ENCODE data around the gene NHLRC1.

The NHLRC1 gene

DNA sequence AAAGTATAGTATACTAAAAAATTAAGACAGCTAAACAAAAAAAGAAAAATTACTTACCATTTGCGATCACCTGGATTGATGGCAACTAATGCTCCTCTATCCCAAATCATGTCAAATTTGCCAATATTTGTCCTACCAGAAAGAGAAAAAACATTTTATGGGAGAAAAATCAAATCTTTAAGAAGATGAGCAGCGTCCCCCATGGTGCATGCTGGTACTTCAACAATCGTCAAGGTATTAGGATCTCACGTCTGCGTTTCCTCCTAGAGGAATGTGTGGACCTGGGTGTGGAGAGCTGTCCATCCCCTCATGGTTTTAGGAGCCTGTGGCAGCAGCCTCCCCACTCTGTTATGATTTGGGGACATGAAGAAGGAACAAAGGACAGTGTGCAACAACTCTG lies 16.4 kb upstream of the NHLRC1 start:
- no peak for DNase-seq

DNA sequence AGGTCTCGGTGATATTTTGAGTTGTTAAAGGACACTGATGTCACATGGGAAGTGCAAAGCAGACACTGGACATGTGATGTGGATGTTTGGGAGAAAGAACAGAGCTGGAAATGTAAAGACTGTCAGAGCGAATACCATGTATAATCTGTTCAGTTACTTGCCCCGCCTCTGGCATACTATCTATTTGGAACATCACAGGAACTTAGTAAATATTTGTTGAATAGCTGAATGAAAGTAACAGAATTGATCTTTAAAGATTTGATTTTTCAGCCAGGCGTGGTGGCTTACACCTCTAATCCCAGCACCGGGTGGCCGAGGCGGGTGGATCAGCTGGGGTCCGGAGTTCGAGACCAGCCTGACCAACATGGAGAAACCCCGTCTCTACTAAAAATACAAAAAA lies 13.8 kb upstream of the NHLRC1 start:
- no peak for DNase-seq

DNA sequence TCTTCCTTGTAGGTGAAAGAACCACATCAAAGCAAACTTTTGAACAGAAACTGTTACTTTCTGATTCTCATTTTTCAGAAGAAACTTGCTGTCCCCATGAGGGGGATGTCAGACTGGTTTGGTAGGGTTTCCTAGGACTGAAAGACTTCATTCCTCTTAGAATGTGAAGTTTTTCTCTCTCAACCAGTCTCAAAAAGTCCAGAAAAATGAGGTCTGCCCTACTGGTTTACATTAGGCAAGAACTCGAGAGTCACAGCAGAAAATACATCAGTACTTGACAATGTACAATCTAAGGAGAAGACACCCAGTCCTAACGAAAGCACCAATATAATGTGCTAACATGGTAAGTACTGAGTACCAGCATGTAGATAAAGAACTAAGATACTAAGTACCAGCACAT lies 12.7 kb upstream of the NHLRC1 start:
- DNase-seq = no peak

DNA sequence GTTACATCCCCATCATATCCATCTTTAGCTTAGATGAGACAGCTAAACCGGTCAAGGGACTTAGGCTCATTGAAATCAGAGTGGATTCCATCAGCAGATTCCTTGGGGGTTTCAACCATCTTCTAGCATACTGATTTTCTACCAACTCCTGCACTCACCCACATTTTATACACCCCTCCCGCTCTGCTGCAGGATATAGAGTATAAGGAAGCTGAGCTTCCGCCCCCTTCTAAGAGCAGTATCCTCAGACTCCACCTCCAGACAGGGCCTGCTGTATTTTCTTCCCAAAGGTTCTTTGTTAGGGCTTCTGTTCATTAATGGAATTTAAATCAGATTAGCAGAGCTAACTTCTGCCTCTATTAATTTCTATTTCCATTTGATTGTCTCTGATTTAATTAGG lies 9.9 kb upstream of the NHLRC1 start:
- DNase-seq = no peak

DNA sequence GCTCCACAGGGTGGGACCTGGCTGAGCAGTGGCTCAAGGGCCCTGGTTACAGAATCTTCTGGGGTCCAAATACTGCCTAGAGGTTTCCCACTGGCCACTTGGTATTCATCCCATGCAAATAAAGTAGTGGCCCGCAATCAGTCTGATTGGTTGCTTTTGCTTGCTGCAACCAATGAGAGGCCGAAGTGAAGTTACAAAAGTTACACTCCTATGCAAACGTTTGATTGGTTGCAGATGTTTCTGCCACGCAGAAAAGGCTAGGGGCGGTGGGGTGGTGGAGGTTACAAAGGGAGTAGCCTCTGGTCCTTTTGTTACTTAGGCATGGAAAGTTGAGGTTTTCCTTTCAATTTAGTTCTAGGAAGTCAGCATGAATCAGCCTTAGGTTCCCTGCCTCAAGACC lies 3.6 kb upstream of the NHLRC1 start:
- no peak for DNase-seq

DNA sequence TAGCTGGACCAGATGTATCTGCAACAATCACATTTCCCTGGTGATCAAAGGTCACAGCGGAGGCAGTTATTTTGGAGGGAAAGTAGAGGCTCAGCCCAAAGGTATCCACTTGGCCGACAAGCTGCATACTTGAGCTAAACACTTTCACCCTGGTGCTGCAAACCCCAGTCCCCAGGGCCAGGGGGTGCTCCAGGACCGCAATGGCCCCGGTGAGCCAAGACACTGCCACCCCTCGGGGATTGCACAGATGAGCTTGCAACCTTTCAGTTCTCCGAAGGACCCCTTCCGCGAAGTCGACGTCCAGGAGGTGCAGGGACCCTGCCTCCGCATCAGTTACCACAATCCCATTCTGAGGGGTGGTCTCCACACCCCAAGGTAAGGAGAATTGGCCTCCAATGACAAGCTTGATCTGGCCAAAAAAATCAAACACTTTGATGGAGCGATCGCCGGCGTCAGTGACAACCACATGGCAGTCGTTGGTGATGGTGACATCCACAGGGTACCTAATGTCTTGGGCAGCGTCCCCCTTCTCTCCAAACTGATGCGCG lies 823 bp downstream of the NHLRC1 start:
- DNase-seq = no peak

DNA sequence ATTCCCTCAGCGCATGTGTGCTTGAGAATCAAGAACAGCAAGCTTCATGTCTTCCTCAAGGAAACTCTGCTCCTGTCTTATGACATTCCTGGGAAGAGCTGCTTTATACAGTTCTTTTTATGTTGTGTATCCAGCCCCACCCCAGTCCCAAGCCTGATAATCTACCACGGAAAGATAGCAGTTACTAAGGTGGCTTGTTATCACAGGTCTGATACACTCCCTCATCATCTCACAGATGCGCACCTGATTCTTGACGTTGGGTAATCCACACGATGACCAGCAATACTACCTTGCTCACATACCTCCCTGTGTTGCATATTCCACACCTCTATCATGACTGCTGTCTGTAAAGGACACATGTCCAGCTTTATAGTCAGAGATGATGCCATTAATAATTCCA lies 3.2 kb downstream of the NHLRC1 start:
- no peak for DNase-seq

DNA sequence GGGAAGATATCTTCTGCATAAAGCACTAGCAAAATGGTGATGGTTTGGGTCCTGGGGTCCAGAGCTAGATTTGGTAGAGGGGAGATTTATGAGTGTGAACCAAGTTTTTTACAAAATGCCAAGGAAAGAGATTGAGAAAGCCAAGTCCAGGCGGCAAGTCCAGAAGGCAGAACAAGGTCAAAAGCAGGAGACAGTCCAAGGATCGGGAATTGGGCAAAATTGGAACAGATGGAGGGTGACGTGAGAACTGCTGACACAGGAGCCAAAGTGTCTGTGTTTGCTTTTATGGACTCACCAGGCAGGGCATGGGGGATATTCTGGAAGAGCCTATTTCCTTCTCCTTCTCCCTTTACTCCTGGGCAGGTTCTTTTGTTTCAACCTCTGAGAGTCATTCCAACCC lies 4.1 kb downstream of the NHLRC1 start:
- no peak for DNase-seq

DNA sequence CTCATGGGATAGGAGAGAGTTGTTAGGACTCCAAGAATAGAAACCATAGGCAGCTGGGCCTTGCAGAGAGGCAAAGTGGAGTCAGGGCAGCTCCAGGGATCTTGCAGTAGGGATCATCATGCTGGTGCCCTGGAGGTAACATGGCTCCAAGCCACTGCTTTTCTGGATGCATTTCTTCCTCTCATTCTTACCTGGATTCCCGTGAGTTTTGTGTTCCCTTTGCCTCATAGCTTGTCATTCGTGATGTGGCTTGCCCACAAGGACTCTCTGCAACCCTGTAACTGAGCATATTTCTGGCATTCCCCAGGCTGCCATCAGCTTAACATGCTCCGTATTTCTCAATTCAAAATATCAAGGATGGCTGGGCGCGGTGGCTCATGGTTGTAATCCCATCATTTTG lies 5.3 kb downstream of the NHLRC1 start:
- no peak for DNase-seq

DNA sequence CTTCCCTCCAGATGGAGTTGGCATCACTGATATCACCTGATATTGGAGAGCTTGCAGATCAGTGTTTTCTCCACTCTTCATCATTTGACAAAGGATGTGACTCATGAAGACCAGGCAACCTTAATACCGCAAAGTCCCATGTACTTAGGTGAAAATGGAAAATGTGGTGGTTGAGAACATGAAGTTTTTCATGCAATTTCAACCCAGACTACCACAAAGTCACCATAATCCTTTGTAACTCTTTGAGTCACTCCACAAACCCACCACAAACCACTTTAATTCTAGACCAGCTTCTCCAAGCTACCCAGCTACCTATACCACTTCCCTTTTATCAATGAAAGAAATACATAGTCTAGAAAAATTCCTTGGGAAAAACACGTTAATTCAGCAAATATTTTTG lies 7.1 kb downstream of the NHLRC1 start:
- DNase-seq = no peak

DNA sequence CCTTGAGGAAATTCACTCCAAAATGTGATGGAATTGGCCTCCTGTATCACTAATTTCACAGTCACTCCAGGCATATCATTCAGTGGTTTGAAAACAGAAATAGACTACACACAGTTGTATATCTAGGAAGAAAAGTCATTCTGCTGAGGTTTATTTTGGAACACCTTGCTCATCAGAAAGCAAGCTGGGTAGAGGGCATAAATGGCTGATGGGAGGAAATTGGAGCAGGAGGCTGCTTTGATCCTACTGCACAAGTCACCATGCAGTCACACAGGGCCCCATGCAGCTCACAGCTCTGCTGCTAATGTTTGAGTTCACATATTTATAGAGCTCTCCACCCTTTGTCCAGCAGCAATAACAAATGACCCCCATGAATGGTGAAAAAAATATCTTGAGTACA lies 12.3 kb downstream of the NHLRC1 start:
- DNase-seq = no peak

DNA sequence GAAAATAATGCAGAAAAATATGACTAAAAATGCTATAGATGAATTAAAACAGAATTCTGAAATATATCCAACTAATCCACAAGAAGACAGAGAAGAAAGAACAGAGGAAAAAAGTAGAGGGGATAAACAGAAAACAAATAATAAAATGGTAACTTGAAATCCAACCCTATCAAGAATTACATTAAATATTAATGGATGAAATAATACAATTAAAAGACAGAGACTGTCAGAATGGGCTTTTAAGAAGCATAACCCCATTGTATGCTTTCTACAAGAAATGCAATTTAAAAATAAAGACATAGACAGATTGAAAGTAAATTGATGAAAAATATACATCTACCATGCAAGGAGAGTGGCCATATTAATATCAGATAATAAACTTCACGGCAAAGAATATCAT lies 15.4 kb downstream of the NHLRC1 start:
- DNase-seq = no peak

DNA sequence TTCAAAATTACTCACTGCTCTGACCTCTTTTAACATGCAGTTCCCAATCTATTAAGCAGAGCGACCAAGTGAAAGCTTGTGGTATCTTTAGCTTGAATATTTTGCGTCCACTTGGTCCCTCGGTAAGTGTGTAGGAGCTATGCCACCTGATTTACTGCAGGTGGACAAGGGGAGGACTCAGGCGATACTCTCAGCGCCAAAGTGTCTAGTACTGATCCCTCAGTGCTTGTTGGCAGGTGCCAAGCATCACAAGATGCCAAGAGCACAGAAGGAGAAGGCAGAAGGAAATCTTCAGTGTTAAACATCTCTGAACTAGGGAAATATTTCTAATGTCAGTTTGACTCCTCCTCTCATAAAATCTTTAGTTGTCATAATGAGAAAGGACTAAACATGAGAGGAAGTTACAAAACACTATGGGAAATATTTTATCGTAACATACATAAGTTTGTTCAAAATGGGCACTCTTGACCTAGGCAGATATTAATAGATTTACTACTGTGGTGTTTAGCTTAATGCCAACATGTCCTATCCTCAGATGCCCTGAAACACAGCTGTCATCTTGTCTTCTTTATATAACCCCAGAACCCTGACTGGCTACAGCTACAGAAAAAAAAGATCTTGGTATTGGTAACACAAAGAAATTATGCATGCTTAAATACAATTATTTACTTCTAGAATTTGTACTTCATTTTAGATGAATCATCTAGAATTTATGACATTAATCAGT lies 19.5 kb downstream of the NHLRC1 start:
- no peak for DNase-seq

DNA sequence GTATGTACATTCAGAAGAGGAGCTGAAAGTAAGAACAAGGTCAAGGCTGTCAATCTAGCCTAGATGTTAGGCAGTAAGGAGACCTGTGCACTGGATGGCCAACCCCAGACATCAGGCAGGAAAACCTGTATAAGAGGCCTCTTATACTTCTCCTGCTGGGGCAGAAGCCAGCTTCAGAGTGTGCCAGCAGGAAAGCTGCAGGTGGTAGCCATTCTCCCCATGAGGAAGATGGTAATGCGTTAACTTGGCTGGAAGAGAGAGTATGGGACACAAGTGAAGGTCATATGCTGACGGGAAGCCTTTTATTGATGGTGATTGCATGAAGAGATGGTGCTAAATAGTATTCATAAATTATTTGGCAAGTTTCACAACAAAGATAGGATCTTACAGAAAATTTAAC lies 20.6 kb downstream of the NHLRC1 start:
- DNase-seq = no peak

DNA sequence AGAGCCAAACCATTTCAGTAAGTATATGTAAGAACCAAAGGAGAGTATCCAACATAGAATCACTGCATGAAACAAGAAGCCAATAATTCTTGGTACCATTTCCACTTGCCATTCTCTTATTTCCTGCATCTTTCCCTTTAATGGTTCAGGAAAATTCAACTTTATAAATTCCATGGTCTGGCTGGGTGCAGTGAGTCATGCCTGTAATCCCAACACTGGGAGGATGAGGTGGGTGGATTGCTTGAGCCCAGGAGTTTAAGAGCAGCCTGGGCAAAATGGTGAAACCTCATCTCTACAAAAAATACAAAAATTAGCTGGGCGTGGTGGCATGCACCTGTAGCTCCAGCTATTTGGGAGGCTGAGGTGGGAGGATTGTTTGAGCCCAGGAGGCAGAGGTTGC lies 21.2 kb downstream of the NHLRC1 start:
- DNase-seq = no peak

DNA sequence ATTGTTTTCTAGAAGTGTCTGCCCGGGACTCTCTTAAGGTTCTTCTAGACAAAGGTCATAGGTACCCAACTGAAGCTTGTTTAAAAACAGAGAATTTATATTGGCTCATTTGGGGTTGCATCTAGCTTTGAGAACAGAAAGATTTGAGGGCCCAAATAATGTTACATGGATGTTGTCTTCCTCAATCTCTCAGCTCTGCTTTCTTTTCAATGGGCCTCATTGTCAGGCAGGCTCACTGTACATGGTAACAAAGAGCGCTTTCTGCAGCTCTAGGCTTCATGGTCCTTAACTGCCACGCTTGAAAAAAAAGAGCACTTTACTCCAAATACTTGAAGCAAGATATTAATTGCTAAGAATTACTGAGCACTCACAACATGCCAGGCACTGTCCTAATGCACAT lies 22.2 kb downstream of the NHLRC1 start:
- no peak for DNase-seq

DNA sequence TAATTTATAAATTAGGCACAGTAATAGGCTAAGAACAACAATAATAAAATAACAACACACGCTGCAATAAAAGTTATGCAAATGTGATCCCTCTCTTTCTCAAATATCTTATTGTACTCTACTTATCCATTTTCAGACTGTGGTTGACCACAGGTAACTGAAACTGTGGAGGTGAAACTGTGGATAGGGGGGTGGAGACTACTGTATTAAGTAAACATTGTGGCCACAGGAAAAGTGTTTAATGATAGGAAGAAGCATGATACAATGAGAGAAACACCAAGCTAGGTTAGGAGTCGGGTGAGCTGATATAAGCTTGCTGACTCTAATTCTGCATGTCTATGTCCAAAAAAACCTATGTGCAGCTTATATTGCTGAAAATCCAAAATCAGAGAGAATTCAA lies 23.0 kb downstream of the NHLRC1 start:
- no peak for DNase-seq

DNA sequence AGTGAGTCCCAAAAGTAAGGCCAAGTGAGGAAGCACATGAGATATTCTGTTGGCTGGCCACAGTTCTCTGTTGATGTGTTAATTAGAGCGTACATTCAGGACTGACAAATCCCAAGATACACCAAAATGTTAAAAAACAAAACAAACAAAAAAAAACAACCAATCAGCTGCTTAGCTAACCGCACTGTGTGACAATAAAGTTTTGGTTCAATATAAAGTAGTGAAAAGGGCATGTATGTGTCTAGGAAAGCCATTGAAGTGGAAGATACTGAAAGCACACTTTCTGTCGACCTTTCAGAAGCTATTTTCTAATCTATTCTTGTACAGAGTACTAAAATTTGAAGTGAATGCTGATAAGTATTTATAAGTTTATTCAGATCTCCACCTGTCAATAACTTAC lies 26.1 kb downstream of the NHLRC1 start:
- DNase-seq = no peak

DNA sequence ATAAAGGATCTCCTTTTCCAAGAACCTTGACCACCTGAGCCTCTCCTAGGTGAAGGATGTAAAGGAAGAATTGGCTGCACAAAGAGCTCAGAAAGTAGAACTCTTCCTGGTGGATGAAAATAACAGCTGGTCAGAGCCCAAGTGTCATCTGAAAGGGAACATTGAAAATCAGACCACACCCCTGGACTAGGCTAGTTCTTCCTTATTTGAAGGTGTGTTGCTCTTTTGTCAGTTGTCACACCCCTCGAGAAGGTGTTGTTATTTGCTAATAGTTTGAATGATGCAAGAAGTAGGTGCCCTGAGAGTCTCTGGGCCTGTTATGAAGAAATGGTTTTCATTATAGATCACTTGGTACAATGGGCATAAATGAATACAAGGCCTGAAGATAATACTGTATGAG lies 31.1 kb downstream of the NHLRC1 start:
- no peak for DNase-seq

DNA sequence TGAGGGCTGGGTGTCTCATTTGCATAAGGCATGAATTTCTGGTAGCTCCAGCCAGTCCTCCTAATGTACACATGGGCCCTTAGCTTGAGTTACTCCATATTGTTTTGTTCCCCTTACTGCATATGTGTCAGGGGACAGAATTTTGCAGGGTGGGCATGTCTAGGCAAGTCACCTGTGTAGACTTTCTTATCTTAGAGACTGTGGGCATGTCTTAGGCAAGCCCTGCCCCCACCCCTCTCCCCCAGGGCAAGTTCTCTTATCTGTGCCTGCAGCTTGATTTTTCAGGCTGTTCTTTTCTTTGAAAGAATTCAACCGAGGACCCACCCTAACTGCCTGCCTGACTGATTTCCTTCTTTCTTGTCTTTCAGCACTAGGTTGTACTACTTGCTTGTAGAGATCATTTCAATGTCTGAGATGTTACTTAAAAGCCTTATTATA lies 32.1 kb downstream of the NHLRC1 start:
- DNase-seq = no peak

DNA sequence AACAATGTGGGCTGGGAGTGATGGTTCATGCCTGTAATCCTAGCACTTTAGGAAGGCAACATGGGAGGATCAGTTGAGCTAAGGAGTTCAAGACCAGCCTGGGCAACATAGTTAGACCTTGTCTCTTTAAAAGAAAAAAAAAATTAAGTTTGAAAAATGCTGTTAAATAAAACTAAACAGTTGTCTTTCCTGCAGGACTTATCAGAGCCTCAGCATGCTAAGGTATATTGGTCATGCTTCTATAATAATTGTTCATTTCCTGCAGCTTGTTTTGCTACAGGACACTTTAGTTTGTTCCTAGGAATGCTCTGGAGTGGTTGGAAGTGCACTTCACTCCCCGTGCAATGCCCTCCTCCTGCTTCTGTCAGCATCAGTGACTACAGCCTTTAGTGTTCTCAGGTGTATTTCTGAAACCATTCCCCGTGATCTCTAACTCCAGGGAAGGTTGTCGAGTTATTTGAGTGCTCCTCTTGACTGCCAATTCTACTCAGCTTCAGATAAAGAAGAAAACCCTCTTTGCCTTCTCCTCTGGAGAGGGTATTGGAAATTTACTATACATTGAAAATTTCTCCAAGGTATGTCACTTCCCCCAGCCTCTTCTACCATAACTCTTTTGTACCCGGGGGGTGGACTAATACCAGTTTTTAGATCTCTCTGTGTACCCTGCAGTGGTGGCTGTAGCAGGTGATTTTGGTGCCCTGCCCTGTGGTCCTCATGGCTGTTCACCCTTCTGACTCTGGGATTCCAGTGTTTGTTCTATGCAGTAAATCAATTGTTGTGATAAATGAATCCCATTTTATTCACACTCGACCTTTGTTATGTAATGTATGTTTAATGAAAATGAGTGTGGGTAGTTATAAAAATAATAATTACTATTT lies 33.8 kb downstream of the NHLRC1 start:
- no peak for DNase-seq

DNA sequence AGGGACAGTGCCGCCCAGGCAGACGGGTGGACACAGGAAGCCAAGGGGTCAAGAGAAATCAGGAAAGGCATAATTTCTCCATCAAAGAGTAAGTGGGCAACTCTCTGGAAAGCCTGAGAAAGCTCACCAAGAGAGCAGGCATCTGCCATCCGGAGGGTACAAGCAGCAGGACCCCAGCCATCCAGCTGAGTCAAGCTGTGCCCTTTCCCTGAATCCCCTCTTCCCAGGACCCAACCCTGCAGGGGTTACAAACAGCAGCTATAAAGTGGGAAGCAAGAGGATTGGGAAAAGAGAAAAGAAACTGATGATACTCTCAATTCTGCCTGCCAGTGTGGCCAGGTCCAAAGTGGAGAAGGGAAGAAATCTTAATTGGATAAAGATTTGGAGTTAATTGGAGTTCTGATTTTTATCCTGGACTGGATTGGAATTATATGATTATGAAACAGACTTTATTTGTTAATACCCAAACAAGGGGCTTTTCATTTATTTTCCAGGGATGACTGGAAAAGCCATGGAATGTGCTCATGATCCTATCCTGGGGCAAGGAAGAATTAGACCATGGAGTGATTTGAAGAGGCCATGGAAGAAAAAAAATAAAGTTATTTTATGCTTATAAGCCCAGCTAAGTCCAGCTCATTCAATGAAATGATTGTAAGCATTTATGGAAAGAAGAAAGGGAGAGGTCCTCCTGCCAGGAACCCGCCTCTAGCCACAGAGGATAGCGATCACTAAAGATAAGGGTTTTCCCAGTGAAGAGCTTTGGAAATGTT lies 34.9 kb downstream of the NHLRC1 start:
- no peak for DNase-seq

DNA sequence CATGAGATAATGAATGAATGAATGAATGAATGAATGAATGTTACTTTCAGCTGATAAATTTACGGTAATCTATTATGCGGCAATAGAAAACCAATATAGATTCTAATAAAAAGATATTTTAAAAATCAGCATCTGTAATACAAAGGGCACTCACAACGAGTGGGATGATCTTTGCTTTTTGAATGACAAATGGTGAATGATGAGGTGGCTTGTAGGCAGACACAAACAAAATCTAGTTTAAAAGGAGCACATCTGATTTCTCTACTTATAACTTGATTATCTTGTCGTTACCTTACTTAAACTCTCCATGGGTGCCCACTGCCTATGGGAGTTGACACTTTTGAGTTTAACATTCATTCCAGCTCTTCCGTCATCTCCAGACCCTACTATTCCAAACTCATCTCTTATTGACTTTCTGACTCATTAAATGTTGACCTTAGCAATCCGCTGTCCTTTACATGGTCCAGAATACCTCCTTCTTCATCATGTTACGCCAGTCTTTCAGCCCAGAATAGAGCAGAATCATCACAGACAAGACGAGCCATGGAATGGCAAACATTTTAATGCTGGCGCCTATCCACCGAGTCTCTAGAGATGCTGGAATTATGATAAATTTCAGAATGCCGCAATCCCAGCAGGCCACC lies 41.3 kb downstream of the NHLRC1 start:
- DNase-seq = no peak

Data from NCI-H2227 treated with DMSO at 0.1 percent for 48 hours (cell line).